ENCODE measurements around the gene SNTG2. TPM values are rescaled to one million over a fixed set of nuclear protein-coding genes. Genes with fewer than 3 reads are reported as not detected.

The SNTG2 gene
- total and polyA plus RNA-seq, 2 donors (not counting 3 experiments of a cell fraction or from before 2014, with no cell fraction given) = not detected

GRCh38 chr2:1353124-1353523 is 402.5 kb downstream of the SNTG2 start:
- H4K20me1 ChIP-seq (replicated peaks; ENCODE audit: control insufficient read depth, extremely low read depth, insufficient read depth, low read length) = no peaks in the 10 kb centered on the region
- no peaks in the 10 kb centered on the region for H3K27me3 ChIP-seq (ENCODE audit: control insufficient read depth in 2 of 2, insufficient read depth in 2 of 2, low read length in 2 of 2)
- no peaks in the 10 kb centered on the region for H3K36me3 ChIP-seq (ENCODE audit: control insufficient read depth in 2 of 2, extremely low read depth in 1 of 2, insufficient read depth in 2 of 2, low read length in 2 of 2)
- no peaks in the 10 kb centered on the region for H3K4me1 ChIP-seq (ENCODE audit: control insufficient read depth, extremely low read depth, insufficient read depth, low read length)
- FAIRE-seq (no peak), DNase-seq (ENCODE audit: low read depth, low spot score) (no peak)
- CTCF ChIA-PET = no interaction called here
- no peaks in the 10 kb centered on the region for H3K9me1 ChIP-seq (replicated peaks; ENCODE audit: control insufficient read depth, extremely low read depth, insufficient read depth, low read length)
- TF ChIP-seq, protein P1, sequence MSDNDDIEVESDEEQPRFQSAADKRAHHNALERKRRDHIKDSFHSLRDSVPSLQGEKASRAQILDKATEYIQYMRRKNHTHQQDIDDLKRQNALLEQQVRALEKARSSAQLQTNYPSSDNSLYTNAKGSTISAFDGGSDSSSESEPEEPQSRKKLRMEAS (IDR thresholded peaks at IDR 0.05; ENCODE audit: insufficient read depth, insufficient read length) = no peak
- TF ChIP-seq POLR2AphosphoS5 (IDR thresholded peaks at IDR 0.05; ENCODE audit: insufficient read depth, low read depth, low read length) (no peak), GATA2 (IDR thresholded peaks at IDR 0.05; ENCODE audit: insufficient read depth, insufficient read length, low read depth, low read length) (no peak), MYC (IDR thresholded peaks at IDR 0.05; ENCODE audit: low read depth, low read length) (no peak), POLR2A (IDR thresholded peaks at IDR 0.05; ENCODE audit: low read depth, low read length) (no peak), FOS (IDR thresholded peaks at IDR 0.05; ENCODE audit: borderline replicate concordance, insufficient read depth, low read length) (no peak), EZH2 (IDR thresholded peaks at IDR 0.05; ENCODE audit: borderline replicate concordance, low read depth, low read length, severe bottlenecking) (no peak), CTCF (IDR thresholded peaks at IDR 0.05; ENCODE audit: extremely low read depth in 1 of 2, insufficient read depth in 1 of 2, low read depth in 1 of 2, low read length in 2 of 2) (no peak), JUN (IDR thresholded peaks at IDR 0.05; ENCODE audit: borderline replicate concordance, insufficient read depth, insufficient read length, low read depth) (no peak)
- dilution Hi-C loops (cut with MboI; ENCODE audit: extremely low pct_ligation_motif_present, low sequenced_read_pairs) = no loop called here
- intact Hi-C loops (cut with micrococcal nuclease) = no loop called here
- no peak overlapping the region for H3K4me3 ChIP-seq (replicated peaks in 1 of 3; ENCODE audit: insufficient read depth in 1 of 3, low read depth in 1 of 3, low read length in 3 of 3)
- no peak overlapping the region for H2AFZ ChIP-seq (ENCODE audit: low read depth, low read length)
- no peak overlapping the region for H3K4me2 ChIP-seq (ENCODE audit: insufficient read depth, low read length)
- H3K27ac ChIP-seq (ENCODE audit: insufficient read depth, low read depth, low read length) = no peak overlapping the region
- H3K79me2 ChIP-seq (ENCODE audit: control insufficient read depth, insufficient read depth, low read length) = no peaks in the 10 kb centered on the region
- POLR2A ChIA-PET = no interaction called here
- H3K9me3 ChIP-seq (replicated peaks; ENCODE audit: control insufficient read depth, insufficient read depth, low read length) = peaks cover 16% of the 10 kb centered on the region
- H3K9ac ChIP-seq (replicated peaks; ENCODE audit: extremely low read depth, insufficient read depth, low read length) = no peak overlapping the region
- no TSS peak for BruUV-seq (replicated peaks)
